GM23248 (cell line): ENCODE results near the gene UCK2.

Experiments used
- EZH2 ChIP-seq: fragments of 200-600 bp; sonication (generic); IDR thresholded peaks from 2 replicates; pipeline ENCODE4 v1.6.1; 2018; ENCODE audit warnings: antibody characterized with exemption, mild to moderate bottlenecking; ENCODE audit not compliant: insufficient read depth, poor library complexity, severe bottlenecking
- EZH2phosphoT487 ChIP-seq: fragments of 200-600 bp; sonication (generic); IDR thresholded peaks from 2 replicates; pipeline ENCODE4 v1.6.1; 2018; ENCODE audit warnings: antibody characterized with exemption, moderate library complexity, mild to moderate bottlenecking, low read depth; ENCODE audit not compliant: insufficient read depth

- TF ChIP-seq EZH2phosphoT487, result no peak
- TF ChIP-seq EZH2, result no peak
These were observed 3.2 kb upstream of the UCK2 start for GRCh38 chr1:165824269-165824643.
